ENCODE data around the gene UBAP1. TPM values are rescaled to one million over a fixed set of nuclear protein-coding genes. Genes with fewer than 3 reads are reported as not detected.
"Not testable (repeated sequence)": the region's sequence is repeated elsewhere in the genome, so short reads cannot be mapped to it uniquely, and the experiment has no call there.

The UBAP1 gene
- total and polyA plus RNA-seq, 4 donors = 25.6 to 53.9 (median 42.8) TPM

- ATAC-seq (ENCODE audit: insufficient read depth, low FRiP score) (no peak), DNase-seq (no peak)
- TF ChIP-seq CTCF (IDR thresholded peaks at IDR 0.05; ENCODE audit: control extremely low read depth, extremely low read depth) = no peak
- Histone ChIP-seq H3K36me3 (ENCODE audit: control insufficient read depth in 4 of 4, insufficient read depth in 4 of 4, low read length in 4 of 4) (no peaks in the 10 kb centered on the region), H3K4me1 (ENCODE audit: control insufficient read depth in 5 of 5, insufficient read depth in 5 of 5, low read length in 5 of 5) (peaks cover 0 to 1% (median 0%) of the 10 kb centered on the region in 5 donors), H3K27me3 (ENCODE audit: control insufficient read depth in 3 of 3, insufficient read depth in 3 of 3, low read length in 2 of 3) (no peaks in the 10 kb centered on the region), H3K4me3 (no peak overlapping the region), H3K9ac (ENCODE audit: insufficient read depth in 1 of 2, low read length in 2 of 2) (no peak overlapping the region), H3K9me3 (ENCODE audit: control insufficient read depth in 4 of 4, insufficient read depth in 3 of 4, low read length in 3 of 4) (no peaks in the 10 kb centered on the region), H3K27ac (ENCODE audit: low read depth in 1 of 2, low read length in 1 of 2) (no peak overlapping the region)
- 90 to 91% methylated on average over 5 of the region's 5 CpGs for WGBS, 2 donors
Measured at GRCh38 chr9:34218446-34218845, 39.6 kb downstream of the UBAP1 start.

- no peak overlapping the region for H3K9ac ChIP-seq (ENCODE audit: insufficient read depth in 1 of 2, low read length in 2 of 2)
- 89 to 94% methylated on average over 1 of the region's 1 CpG for WGBS, 2 donors
- ATAC-seq (ENCODE audit: insufficient read depth, low FRiP score) = no peak
Measured at GRCh38 chr9:34219421-34219820, 40.6 kb downstream of the UBAP1 start.

GRCh38 chr9:34220218-34220617 lies 41.4 kb downstream of the UBAP1 start:
- peaks cover 0 to 4% (median 0%) of the 10 kb centered on the region in 5 donors for H3K4me1 ChIP-seq (ENCODE audit: control insufficient read depth in 5 of 5, insufficient read depth in 5 of 5, low read length in 5 of 5)
- no peak for TF ChIP-seq CTCF (IDR thresholded peaks at IDR 0.05; ENCODE audit: control extremely low read depth, extremely low read depth)
- ATAC-seq (ENCODE audit: insufficient read depth, low FRiP score) (no peak), DNase-seq (no peak)
- H3K36me3 ChIP-seq (ENCODE audit: control insufficient read depth in 4 of 4, insufficient read depth in 4 of 4, low read length in 4 of 4) = peaks cover 0 to 4% (median 2%) of the 10 kb centered on the region in 4 donors
- H3K9ac ChIP-seq (ENCODE audit: insufficient read depth in 1 of 2, low read length in 2 of 2) = no peak overlapping the region
- no peaks in the 10 kb centered on the region for H3K9me3 ChIP-seq (ENCODE audit: control insufficient read depth in 4 of 4, insufficient read depth in 3 of 4, low read length in 3 of 4)
- no peak overlapping the region for H3K27ac ChIP-seq (ENCODE audit: low read depth in 1 of 2, low read length in 1 of 2)
- H3K4me3 ChIP-seq = no peak overlapping the region
- H3K27me3 ChIP-seq (ENCODE audit: control insufficient read depth in 3 of 3, insufficient read depth in 3 of 3, low read length in 2 of 3) = no peaks in the 10 kb centered on the region
- WGBS, 2 donors = 92 to 98% methylated on average over 8 of the region's 8 CpGs

More at GRCh38 chr9:34219421-34219820, 40.6 kb downstream of the UBAP1 start:
- no peaks in the 10 kb centered on the region for H3K9me3 ChIP-seq (ENCODE audit: control insufficient read depth in 4 of 4, insufficient read depth in 3 of 4, low read length in 3 of 4)
- H3K27ac ChIP-seq (ENCODE audit: low read depth in 1 of 2, low read length in 1 of 2) = no peak overlapping the region
- no peak overlapping the region for H3K4me3 ChIP-seq
- H3K36me3 ChIP-seq (ENCODE audit: control insufficient read depth in 4 of 4, insufficient read depth in 4 of 4, low read length in 4 of 4) = peaks cover 0 to 4% (median under 1%) of the 10 kb centered on the region in 4 donors
- no peak for DNase-seq
- no peak for TF ChIP-seq CTCF (IDR thresholded peaks at IDR 0.05; ENCODE audit: control extremely low read depth, extremely low read depth)
- peaks cover 0 to 3% (median 0%) of the 10 kb centered on the region in 5 donors for H3K4me1 ChIP-seq (ENCODE audit: control insufficient read depth in 5 of 5, insufficient read depth in 5 of 5, low read length in 5 of 5)
- no peaks in the 10 kb centered on the region for H3K27me3 ChIP-seq (ENCODE audit: control insufficient read depth in 3 of 3, insufficient read depth in 3 of 3, low read length in 2 of 3)

- Histone ChIP-seq H3K4me1 (ENCODE audit: control insufficient read depth in 5 of 5, insufficient read depth in 5 of 5, low read length in 5 of 5) (peaks cover 0 to 4% (median 0%) of the 10 kb centered on the region in 5 donors), H3K9me3 (ENCODE audit: control insufficient read depth in 4 of 4, insufficient read depth in 3 of 4, low read length in 3 of 4) (no peaks in the 10 kb centered on the region), H3K36me3 (ENCODE audit: control insufficient read depth in 4 of 4, insufficient read depth in 4 of 4, low read length in 4 of 4) (peaks cover 0 to 5% (median 3%) of the 10 kb centered on the region in 4 donors), H3K4me3 (no peak overlapping the region), H3K27ac (ENCODE audit: low read depth in 1 of 2, low read length in 1 of 2) (no peak overlapping the region), H3K9ac (ENCODE audit: insufficient read depth in 1 of 2, low read length in 2 of 2) (no peak overlapping the region), H3K27me3 (ENCODE audit: control insufficient read depth in 3 of 3, insufficient read depth in 3 of 3, low read length in 2 of 3) (no peaks in the 10 kb centered on the region)
- no peak for TF ChIP-seq CTCF (IDR thresholded peaks at IDR 0.05; ENCODE audit: control extremely low read depth, extremely low read depth)
- DNase-seq (no peak), ATAC-seq (ENCODE audit: insufficient read depth, low FRiP score) (no peak)
- 91 to 94% methylated on average over 12 of the region's 12 CpGs for WGBS, 2 donors
Measured at GRCh38 chr9:34224349-34224748, 45.5 kb downstream of the UBAP1 start.

GRCh38 chr9:34226144-34226760 lies 47.4 kb downstream of the UBAP1 start:
- H3K27ac ChIP-seq (ENCODE audit: low read depth in 1 of 2, low read length in 1 of 2); H3K9me3 ChIP-seq (ENCODE audit: control insufficient read depth in 4 of 4, insufficient read depth in 3 of 4, low read length in 3 of 4); H3K27me3 ChIP-seq (ENCODE audit: control insufficient read depth in 3 of 3, insufficient read depth in 3 of 3, low read length in 2 of 3); H3K36me3 ChIP-seq (ENCODE audit: control insufficient read depth in 4 of 4, insufficient read depth in 4 of 4, low read length in 4 of 4); H3K4me3 ChIP-seq; DNase-seq; H3K9ac ChIP-seq (ENCODE audit: insufficient read depth in 1 of 2, low read length in 2 of 2); ATAC-seq (ENCODE audit: insufficient read depth, low FRiP score); H3K4me1 ChIP-seq (ENCODE audit: control insufficient read depth in 5 of 5, insufficient read depth in 5 of 5, low read length in 5 of 5): not testable (repeated sequence)
- 92 to 93% methylated on average over 8 to 9 of the region's 9 CpGs for WGBS, 2 donors

Data from lung (tissue), 12 donors.